Measurements from ENCODE around the gene GGCX. TPM values are rescaled to one million over a fixed set of nuclear protein-coding genes. Genes with fewer than 3 reads are reported as not detected.
"Not testable (repeated sequence)": the region's sequence is repeated elsewhere in the genome, so short reads cannot be mapped to it uniquely, and the experiment has no call there.

GGCX gene
- 33.7 TPM for polyA plus RNA-seq (2013, experiment 1 of 4)
- 42.5 TPM for polyA plus RNA-seq (2013, experiment 2 of 4)
- 32.9 TPM for polyA plus RNA-seq (2013, experiment 3 of 4)
- 37.2 TPM for polyA plus RNA-seq (2013, experiment 4 of 4)

GRCh38 chr2:85561280-85562212 lies at the start of gene GGCX:
Gene GGCX, minus strand, starts transcription at chr2:85561493. Its CDS starts 65 bp downstream, at chr2:85561428.
- H3K36me3 ChIP-seq (ENCODE audit: control insufficient read depth, insufficient read depth, low read length): no peaks in the 10 kb centered on the region
- no peaks in the 10 kb centered on the region for H3K9me3 ChIP-seq (ENCODE audit: control insufficient read depth, low read length)
- H3K4me1 ChIP-seq (ENCODE audit: control insufficient read depth, insufficient read depth, low read length): peaks cover 5% of the 10 kb centered on the region
- no peaks in the 10 kb centered on the region for H3K27me3 ChIP-seq (ENCODE audit: control insufficient read depth, insufficient read depth, low read length, poor library complexity, severe bottlenecking)
- peak within 1 kb of the TSS; percentile 89 for H3K27ac ChIP-seq (ENCODE audit: insufficient read depth, low read depth, low read length, poor library complexity, severe bottlenecking)
- peak within 1 kb of the TSS; percentile 87 for H3K4me3 ChIP-seq (ENCODE audit: insufficient read depth, low read depth, low read length)
- WGBS, 2 experiments: 9 to 10% methylated on average over 64 of the region's 64 CpGs

- H3K27ac ChIP-seq (ENCODE audit: insufficient read depth, low read depth, low read length, poor library complexity, severe bottlenecking): no peak overlapping the region
- 97% methylated on average over 9 of the region's 9 CpGs for WGBS, 2 experiments
Measured at GRCh38 chr2:85607268-85608215, 46.2 kb upstream of the GGCX start.

GRCh38 chr2:85606116-85606455 lies 44.8 kb upstream of the GGCX start:
- Histone ChIP-seq H3K4me1 (ENCODE audit: control insufficient read depth, insufficient read depth, low read length) (no peaks in the 10 kb centered on the region), H3K27ac (ENCODE audit: insufficient read depth, low read depth, low read length, poor library complexity, severe bottlenecking) (peak overlapping the region; percentile 50), H3K4me3 (ENCODE audit: insufficient read depth, low read depth, low read length) (no peak overlapping the region)

More at GRCh38 chr2:85607268-85608215, 46.2 kb upstream of the GGCX start:
- Histone ChIP-seq H3K9me3 (ENCODE audit: control insufficient read depth, low read length) (no peaks in the 10 kb centered on the region), H3K4me1 (ENCODE audit: control insufficient read depth, insufficient read depth, low read length) (no peaks in the 10 kb centered on the region), H3K4me3 (ENCODE audit: insufficient read depth, low read depth, low read length) (no peak overlapping the region), H3K27me3 (ENCODE audit: control insufficient read depth, insufficient read depth, low read length, poor library complexity, severe bottlenecking) (no peaks in the 10 kb centered on the region), H3K36me3 (ENCODE audit: control insufficient read depth, insufficient read depth, low read length) (peaks cover 18% of the 10 kb centered on the region)

GRCh38 chr2:85605406-85606115 lies 44.3 kb upstream of the GGCX start:
- Histone ChIP-seq H3K27me3 (ENCODE audit: control insufficient read depth, insufficient read depth, low read length, poor library complexity, severe bottlenecking) (no peaks in the 10 kb centered on the region), H3K4me1 (ENCODE audit: control insufficient read depth, insufficient read depth, low read length) (no peaks in the 10 kb centered on the region), H3K36me3 (ENCODE audit: control insufficient read depth, insufficient read depth, low read length) (peaks cover 18% of the 10 kb centered on the region), H3K9me3 (ENCODE audit: control insufficient read depth, low read length) (no peaks in the 10 kb centered on the region), H3K4me3 (ENCODE audit: insufficient read depth, low read depth, low read length) (no peak overlapping the region), H3K27ac (ENCODE audit: insufficient read depth, low read depth, low read length, poor library complexity, severe bottlenecking) (no peak overlapping the region)
- WGBS, 2 experiments: 93 to 96% methylated on average over 4 of the region's 4 CpGs

More at GRCh38 chr2:85606116-85606455, 44.8 kb upstream of the GGCX start:
- no peaks in the 10 kb centered on the region for H3K9me3 ChIP-seq (ENCODE audit: control insufficient read depth, low read length)
- no peaks in the 10 kb centered on the region for H3K27me3 ChIP-seq (ENCODE audit: control insufficient read depth, insufficient read depth, low read length, poor library complexity, severe bottlenecking)
- 98% methylated on average over 7 of the region's 7 CpGs for WGBS, 2 experiments
- H3K36me3 ChIP-seq (ENCODE audit: control insufficient read depth, insufficient read depth, low read length): peaks cover 18% of the 10 kb centered on the region

GRCh38 chr2:85604568-85605339 lies 43.5 kb upstream of the GGCX start:
- Histone ChIP-seq H3K9me3 (ENCODE audit: control insufficient read depth, low read length) (no peaks in the 10 kb centered on the region), H3K4me3 (ENCODE audit: insufficient read depth, low read depth, low read length) (no peak overlapping the region), H3K27me3 (ENCODE audit: control insufficient read depth, insufficient read depth, low read length, poor library complexity, severe bottlenecking) (no peaks in the 10 kb centered on the region), H3K4me1 (ENCODE audit: control insufficient read depth, insufficient read depth, low read length) (no peaks in the 10 kb centered on the region), H3K27ac (ENCODE audit: insufficient read depth, low read depth, low read length, poor library complexity, severe bottlenecking) (no peak overlapping the region), H3K36me3 (ENCODE audit: control insufficient read depth, insufficient read depth, low read length) (peaks cover 18% of the 10 kb centered on the region)
- 93 to 95% methylated on average over 5 of the region's 6 CpGs for WGBS, 2 experiments

GRCh38 chr2:85604133-85604444 lies 42.8 kb upstream of the GGCX start:
- H3K4me1 ChIP-seq (ENCODE audit: control insufficient read depth, insufficient read depth, low read length); H3K4me3 ChIP-seq (ENCODE audit: insufficient read depth, low read depth, low read length); H3K27ac ChIP-seq (ENCODE audit: insufficient read depth, low read depth, low read length, poor library complexity, severe bottlenecking); H3K9me3 ChIP-seq (ENCODE audit: control insufficient read depth, low read length); H3K27me3 ChIP-seq (ENCODE audit: control insufficient read depth, insufficient read depth, low read length, poor library complexity, severe bottlenecking): not testable (repeated sequence)
- 89 to 96% methylated on average over 3 of the region's 3 CpGs for WGBS, 2 experiments
- H3K36me3 ChIP-seq (ENCODE audit: control insufficient read depth, insufficient read depth, low read length): peaks cover 18% of the 10 kb centered on the region

GRCh38 chr2:85602476-85603234 lies 41.4 kb upstream of the GGCX start, which contains the start of gene TMEM150A:
Gene TMEM150A, minus strand, starts transcription at chr2:85602698. Its CDS starts 750 bp downstream, at chr2:85601948.
- 0% methylated on average over 73 of the region's 73 CpGs for WGBS, 2 experiments
- Histone ChIP-seq H3K27ac (ENCODE audit: insufficient read depth, low read depth, low read length, poor library complexity, severe bottlenecking) (no peak within 1 kb of the TSS), H3K27me3 (ENCODE audit: control insufficient read depth, insufficient read depth, low read length, poor library complexity, severe bottlenecking) (no peaks in the 10 kb centered on the region), H3K9me3 (ENCODE audit: control insufficient read depth, low read length) (no peaks in the 10 kb centered on the region), H3K4me1 (ENCODE audit: control insufficient read depth, insufficient read depth, low read length) (no peaks in the 10 kb centered on the region), H3K4me3 (ENCODE audit: insufficient read depth, low read depth, low read length) (peak within 1 kb of the TSS; percentile 94), H3K36me3 (ENCODE audit: control insufficient read depth, insufficient read depth, low read length) (peaks cover 5% of the 10 kb centered on the region)

- Histone ChIP-seq H3K27me3 (ENCODE audit: control insufficient read depth, insufficient read depth, low read length, poor library complexity, severe bottlenecking) (no peaks in the 10 kb centered on the region), H3K9me3 (ENCODE audit: control insufficient read depth, low read length) (no peaks in the 10 kb centered on the region), H3K4me1 (ENCODE audit: control insufficient read depth, insufficient read depth, low read length) (no peaks in the 10 kb centered on the region), H3K27ac (ENCODE audit: insufficient read depth, low read depth, low read length, poor library complexity, severe bottlenecking) (no peak overlapping the region), H3K4me3 (ENCODE audit: insufficient read depth, low read depth, low read length) (peak overlapping the region; percentile 94), H3K36me3 (ENCODE audit: control insufficient read depth, insufficient read depth, low read length) (peaks cover 7% of the 10 kb centered on the region)
- WGBS, 2 experiments: 12% methylated on average over 36 of the region's 36 CpGs
Measured at GRCh38 chr2:85601771-85602475, 40.6 kb upstream of the GGCX start.

Data from ectodermal cell (in vitro differentiated cells).